ENCODE results near the gene SCAMP4. TPM values are rescaled to one million over a fixed set of nuclear protein-coding genes. Genes with fewer than 3 reads are reported as not detected.

The SCAMP4 gene
- polyA plus RNA-seq, 1 donor from 2014 or later = 12.7 TPM

GRCh38 chr19:1923319-1923718, 18.1 kb downstream of the SCAMP4 start:
- H3K27ac ChIP-seq (ENCODE audit: low read length) = no peak overlapping the region
- H3K27me3 ChIP-seq (ENCODE audit: insufficient read depth, low read depth, low read length) = no peaks in the 10 kb centered on the region
- no peaks in the 10 kb centered on the region for H3K9me3 ChIP-seq (ENCODE audit: low read length)
- no peak overlapping the region for H3K9ac ChIP-seq (ENCODE audit: low read length)
- H2AFZ ChIP-seq (ENCODE audit: low read depth, low read length) = no peak overlapping the region
- no peak overlapping the region for H3K4me2 ChIP-seq (ENCODE audit: low read length)
- no peaks in the 10 kb centered on the region for H3F3A ChIP-seq (ENCODE audit: insufficient read depth, low read length, poor library complexity, severe bottlenecking)
- TF ChIP-seq RAD21 (conservative IDR thresholded peaks at IDR 0.05) (no peak), MXI1 (conservative IDR thresholded peaks at IDR 0.05; ENCODE audit: poor library complexity, severe bottlenecking) (no peak), REST (IDR thresholded peaks at IDR 0.05; ENCODE audit: borderline replicate concordance) (no peak)
- H3K36me3 ChIP-seq (ENCODE audit: insufficient read depth, low read length) = no peaks in the 10 kb centered on the region
- no peaks in the 10 kb centered on the region for H3K9me2 ChIP-seq (ENCODE audit: insufficient read depth, low read length)
- H4K20me1 ChIP-seq (ENCODE audit: insufficient read depth) = no peaks in the 10 kb centered on the region
- no peaks in the 10 kb centered on the region for H3K79me2 ChIP-seq (replicated peaks; ENCODE audit: insufficient read depth, low read length)
- no peak overlapping the region for H3K4me3 ChIP-seq (ENCODE audit: low read length)

DNA sequence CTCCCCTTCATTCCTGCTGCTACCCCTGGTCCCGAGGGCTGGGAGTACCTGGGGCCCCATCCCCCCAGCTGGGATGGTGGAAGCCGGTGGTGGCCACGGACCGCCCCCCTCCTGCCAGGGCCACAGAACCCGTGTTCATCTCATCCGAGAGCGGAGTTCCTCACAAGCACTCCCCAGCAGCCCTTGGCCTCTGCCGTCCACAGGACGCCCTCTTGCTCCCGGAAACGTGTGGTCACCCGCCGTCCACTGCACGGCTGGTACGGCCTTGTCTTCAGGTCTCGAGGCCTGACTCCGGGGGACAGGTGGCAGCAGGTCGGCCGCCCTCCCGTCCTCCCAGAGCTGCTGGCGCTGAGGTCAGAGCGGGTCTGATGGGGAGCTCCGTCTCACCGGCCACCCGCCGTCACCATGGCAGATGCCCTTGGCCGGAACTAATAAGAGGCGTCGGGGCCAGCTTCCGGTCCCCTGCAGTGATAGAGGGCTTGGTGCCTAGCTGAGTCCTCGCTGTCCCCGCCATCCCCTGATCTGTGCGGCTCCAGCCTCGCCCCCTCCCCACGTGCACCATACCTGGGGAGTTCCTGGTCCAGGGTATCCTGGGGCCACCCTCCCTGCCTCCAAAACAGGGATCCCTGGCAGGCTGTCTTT, 19.2 kb downstream of the SCAMP4 start:
- no peak overlapping the region for H3K4me2 ChIP-seq (ENCODE audit: low read length)
- no peaks in the 10 kb centered on the region for H3F3A ChIP-seq (ENCODE audit: insufficient read depth, low read length, poor library complexity, severe bottlenecking)
- H3K79me2 ChIP-seq (replicated peaks; ENCODE audit: insufficient read depth, low read length) = no peaks in the 10 kb centered on the region
- no peak overlapping the region for H2AFZ ChIP-seq (ENCODE audit: low read depth, low read length)
- TF ChIP-seq TAF1 (IDR thresholded peaks at IDR 0.05; ENCODE audit: low read depth) (no peak), EZH2 (IDR thresholded peaks at IDR 0.05; ENCODE audit: borderline replicate concordance, insufficient read depth, low read length, poor library complexity, severe bottlenecking) (no peak), POLR2AphosphoS5 (IDR thresholded peaks at IDR 0.05) (no peak), EP300 (conservative IDR thresholded peaks at IDR 0.05; ENCODE audit: poor library complexity, severe bottlenecking) (no peak), RAD21 (conservative IDR thresholded peaks at IDR 0.05) (no peak), MXI1 (conservative IDR thresholded peaks at IDR 0.05; ENCODE audit: poor library complexity, severe bottlenecking) (no peak), SMC3 (conservative IDR thresholded peaks at IDR 0.05; ENCODE audit: poor library complexity) (no peak), REST (IDR thresholded peaks at IDR 0.05; ENCODE audit: borderline replicate concordance) (no peak)
- TF ChIP-seq, protein P1, sequence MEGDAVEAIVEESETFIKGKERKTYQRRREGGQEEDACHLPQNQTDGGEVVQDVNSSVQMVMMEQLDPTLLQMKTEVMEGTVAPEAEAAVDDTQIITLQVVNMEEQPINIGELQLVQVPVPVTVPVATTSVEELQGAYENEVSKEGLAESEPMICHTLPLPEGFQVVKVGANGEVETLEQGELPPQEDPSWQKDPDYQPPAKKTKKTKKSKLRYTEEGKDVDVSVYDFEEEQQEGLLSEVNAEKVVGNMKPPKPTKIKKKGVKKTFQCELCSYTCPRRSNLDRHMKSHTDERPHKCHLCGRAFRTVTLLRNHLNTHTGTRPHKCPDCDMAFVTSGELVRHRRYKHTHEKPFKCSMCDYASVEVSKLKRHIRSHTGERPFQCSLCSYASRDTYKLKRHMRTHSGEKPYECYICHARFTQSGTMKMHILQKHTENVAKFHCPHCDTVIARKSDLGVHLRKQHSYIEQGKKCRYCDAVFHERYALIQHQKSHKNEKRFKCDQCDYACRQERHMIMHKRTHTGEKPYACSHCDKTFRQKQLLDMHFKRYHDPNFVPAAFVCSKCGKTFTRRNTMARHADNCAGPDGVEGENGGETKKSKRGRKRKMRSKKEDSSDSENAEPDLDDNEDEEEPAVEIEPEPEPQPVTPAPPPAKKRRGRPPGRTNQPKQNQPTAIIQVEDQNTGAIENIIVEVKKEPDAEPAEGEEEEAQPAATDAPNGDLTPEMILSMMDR (IDR thresholded peaks at IDR 0.05; ENCODE audit: poor library complexity, severe bottlenecking) = no peak
- no peaks in the 10 kb centered on the region for H3K36me3 ChIP-seq (ENCODE audit: insufficient read depth, low read length)
- H4K20me1 ChIP-seq (ENCODE audit: insufficient read depth) = no peaks in the 10 kb centered on the region
- H3K9me2 ChIP-seq (ENCODE audit: insufficient read depth, low read length) = no peaks in the 10 kb centered on the region
- no peak overlapping the region for H3K4me3 ChIP-seq (ENCODE audit: low read length)
- no peak overlapping the region for H3K9ac ChIP-seq (ENCODE audit: low read length)
- no peaks in the 10 kb centered on the region for H3K9me3 ChIP-seq (ENCODE audit: low read length)
- no peaks in the 10 kb centered on the region for H3K27me3 ChIP-seq (ENCODE audit: insufficient read depth, low read depth, low read length)
- no peak overlapping the region for H3K27ac ChIP-seq (ENCODE audit: low read length)
